Prostate gland (tissue), 2 donors: ENCODE results near the gene UBAC1. TPM values are rescaled to one million over a fixed set of nuclear protein-coding genes. Genes with fewer than 3 reads are reported as not detected.

Experiments
- DNase-seq: peaks from one replicate; pipeline ENCODE4 v3.0.0-alpha.2; 2019; ENCODE audit warnings: low spot score
- H3K27ac ChIP-seq, 2 donors: fragments of 200-600 bp; sonication (generic); 2 replicates each; pipeline ENCODE4 v1.5.1; 2017 to 2019
- H3K27me3 ChIP-seq: fragments of 200-600 bp; sonication (generic); replicated peaks from 2 replicates; pipeline ENCODE4 v1.5.1; 2019; ENCODE audit not compliant: insufficient read depth
- H3K36me3 ChIP-seq, 2 donors: fragments of 200-600 bp; sonication (generic); 1 replicate in 1 of 2; 2 replicates in 1 of 2; pipeline versions ENCODE4 v1.5.1 to v1.8.1; 2017 to 2019
- H3K4me1 ChIP-seq: fragments of 200-600 bp; sonication (generic); replicated peaks from 2 replicates; pipeline ENCODE4 v1.5.1; 2019
- H3K4me3 ChIP-seq, 2 donors: fragments of 200-600 bp; sonication (generic); 2 replicates each; pipeline ENCODE4 v1.5.1; 2017 to 2019
- H3K9me3 ChIP-seq: fragments of 200-600 bp; sonication (generic); 2 replicates; pipeline ENCODE4 v1.5.1; 2017
- CTCF ChIP-seq, 4 experiments: fragments of 200-600 bp in 2 of 4; fragments of 450-650 bp in 2 of 4; sonication (generic) in 2 of 4; IDR thresholded peaks; 1 replicate in 3 of 4; 2 replicates in 1 of 4; pipeline ENCODE4 v1.5.1; 2016 to 2019; ENCODE audit warnings: antibody characterized with exemption in 4 of 4, mild to moderate bottlenecking in 2 of 4, moderate library complexity in 2 of 4
- POLR2A ChIP-seq: fragments of 450-650 bp; IDR thresholded peaks from one replicate; pipeline ENCODE4 v1.6.1; 2016; ENCODE audit warnings: antibody characterized with exemption, mild to moderate bottlenecking
- POLR2AphosphoS5 ChIP-seq: sonication (generic); formaldehyde crosslinking; IDR thresholded peaks from one replicate; pipeline ENCODE4 v1.6.1; 2017; ENCODE audit warnings: antibody characterized with exemption
- WGBS: methylation state at CpG from one replicate; pipeline ENCODE4 v1.1.5; 2018; 5-methylcytosine and 5-hydroxymethylcytosine counted together
- intact Hi-C: fragments of 100-400 bp; cut with DNase I; formaldehyde crosslinking; loops from one replicate; pipeline ENCODE4 v1.14.2; 2022
- total RNA-seq, 2 donors: library from RNA; depleted of rRNA; stranded (reverse); fragments of >200 nt; gene quantifications; one replicate each; pipeline ENCODE4 v1.1.0, GENCODE V29; 2016

UBAC1 gene
- total RNA-seq, 2 donors from 2014 or later = 53.7 to 59.1 TPM

- Histone ChIP-seq H3K36me3 (no peaks in the 10 kb centered on the region), H3K9me3 (no peaks in the 10 kb centered on the region), H3K4me1 (no peaks in the 10 kb centered on the region), H3K27ac (no peak overlapping the region), H3K4me3 (no peak overlapping the region), H3K27me3 (no peaks in the 10 kb centered on the region)
- peak; percentile 30 for DNase-seq
- TF ChIP-seq CTCF (IDR thresholded peaks at IDR 0.05) = no peak
- peak; percentile 40 for TF ChIP-seq POLR2AphosphoS5
- intact Hi-C loops = no loop called here
- 51% methylated on average over 12 of the region's 12 CpGs for WGBS
These were observed 58.4 kb downstream of the UBAC1 start for GRCh38 chr9:135902655-135903357.

- Histone ChIP-seq H3K4me3 (no peak overlapping the region), H3K4me1 (no peaks in the 10 kb centered on the region), H3K9me3 (no peaks in the 10 kb centered on the region), H3K36me3 (no peaks in the 10 kb centered on the region), H3K27ac (no peak overlapping the region), H3K27me3 (no peaks in the 10 kb centered on the region)
- WGBS = 88% methylated on average over 2 of the region's 2 CpGs
- TF ChIP-seq POLR2AphosphoS5 (no peak), POLR2A (no peak), CTCF (IDR thresholded peaks at IDR 0.05) (no peak)
- intact Hi-C loops = no loop called here
- DNase-seq = no peak
These were observed 59.3 kb downstream of the UBAC1 start for GRCh38 chr9:135901826-135902225.

- Histone ChIP-seq H3K27ac (no peak overlapping the region), H3K27me3 (no peaks in the 10 kb centered on the region), H3K4me1 (no peaks in the 10 kb centered on the region), H3K36me3 (no peaks in the 10 kb centered on the region), H3K4me3 (no peak overlapping the region), H3K9me3 (no peaks in the 10 kb centered on the region)
- intact Hi-C loops = no loop called here
- 87% methylated on average over 9 of the region's 9 CpGs for whole genome bisulfite sequencing
- TF ChIP-seq POLR2AphosphoS5 (no peak), CTCF (IDR thresholded peaks at IDR 0.05) (no peak), POLR2A (no peak)
- no peak for DNase-seq
These were observed 60.0 kb downstream of the UBAC1 start for GRCh38 chr9:135901031-135901758.

GRCh38 chr9:135898634-135899407, 62.4 kb downstream of the UBAC1 start:
- intact Hi-C loops = no loop called here
- 86% methylated on average over 11 of the region's 11 CpGs for WGBS
- no peak overlapping the region for H3K27ac ChIP-seq
- H3K4me3 ChIP-seq = no peak overlapping the region
- no peak for DNase-seq
- H3K27me3 ChIP-seq = no peaks in the 10 kb centered on the region
- TF ChIP-seq CTCF (IDR thresholded peaks at IDR 0.05) (no peak), POLR2AphosphoS5 (no peak), POLR2A (no peak)
- no peaks in the 10 kb centered on the region for H3K36me3 ChIP-seq
- no peaks in the 10 kb centered on the region for H3K9me3 ChIP-seq
- no peaks in the 10 kb centered on the region for H3K4me1 ChIP-seq
